Stomach (tissue), 4 donors: Measurements from ENCODE around the gene HAO2.

ENCODE experiments used
- CTCF ChIP-seq, 7 experiments: fragments of 450-650 bp in 4 of 7; fragments of 200-600 bp in 3 of 7; sonication (generic) in 3 of 7; IDR thresholded peaks; one replicate each; pipeline ENCODE4 v1.5.1; 2016 to 2019; ENCODE audit warnings: antibody characterized with exemption in 7 of 7, control low read depth in 2 of 7, mild to moderate bottlenecking in 1 of 7
- EP300 ChIP-seq: sonication (generic); formaldehyde crosslinking; IDR thresholded peaks from one replicate; pipeline ENCODE4 v1.6.1; 2017; ENCODE audit warnings: antibody characterized with exemption
- POLR2A ChIP-seq, 4 donors: fragments of 450-650 bp; IDR thresholded peaks; one replicate each; pipeline ENCODE4 v1.6.1; 2016; ENCODE audit warnings: antibody characterized with exemption in 4 of 4, control low read depth in 2 of 4, mild to moderate bottlenecking in 1 of 4, moderate library complexity in 1 of 4
- POLR2AphosphoS5 ChIP-seq, 3 donors: sonication (generic); formaldehyde crosslinking; IDR thresholded peaks; one replicate each; pipeline ENCODE4 v1.6.1; 2016; ENCODE audit warnings: antibody characterized with exemption in 3 of 3

- TF ChIP-seq POLR2AphosphoS5 (IDR thresholded peaks at IDR 0.05) = no peak
- TF ChIP-seq EP300 = no peak
- TF ChIP-seq CTCF (IDR thresholded peaks at IDR 0.05) = no peak
- TF ChIP-seq POLR2A (IDR thresholded peaks at IDR 0.05) = no peak
These were observed 36.7 kb upstream of the HAO2 start for GRCh38 chr1:119331915-119332314.
